Measurements from ENCODE around the gene ATG9A.
A peak's percentile ranks its signal among the peaks of the same experiment; 100 is the strongest.

ATG9A gene

GRCh38 chr2:219252570-219252899 lies 23.1 kb upstream of the ATG9A start:
- no peak for DNase-seq (ENCODE audit: low read depth in 2 of 2)

- no peak for DNase-seq (ENCODE audit: low read depth in 2 of 2)
Measured at GRCh38 chr2:219252084-219252483, 22.6 kb upstream of the ATG9A start.

- DNase-seq (ENCODE audit: low read depth in 2 of 2) = no peak
Measured at GRCh38 chr2:219251656-219252055, 22.2 kb upstream of the ATG9A start.

GRCh38 chr2:219250049-219250781 lies 20.8 kb upstream of the ATG9A start:
- no peak for DNase-seq (ENCODE audit: low read depth in 2 of 2)

GRCh38 chr2:219249203-219249980 lies 20.0 kb upstream of the ATG9A start:
- DNase-seq (ENCODE audit: low read depth in 2 of 2) = no peak

GRCh38 chr2:219248845-219249202 lies 19.4 kb upstream of the ATG9A start:
- DNase-seq (ENCODE audit: low read depth in 2 of 2) = no peak

GRCh38 chr2:219247678-219248642 lies 18.5 kb upstream of the ATG9A start:
- DNase-seq (ENCODE audit: low read depth in 2 of 2) = no peak

GRCh38 chr2:219246559-219246958 lies 17.1 kb upstream of the ATG9A start:
- no peak for DNase-seq (ENCODE audit: low read depth in 2 of 2)

- DNase-seq (ENCODE audit: low read depth in 2 of 2) = no peak
Measured at GRCh38 chr2:219245899-219246230, 16.4 kb upstream of the ATG9A start.

- peak; percentile 81 to 83 for DNase-seq (ENCODE audit: low read depth in 2 of 2)
Measured at GRCh38 chr2:219245148-219245898, 15.9 kb upstream of the ATG9A start, which contains the start of the genes GLB1L and STK16. Gene GLB1L (minus strand): TSS chr2:219245444. CDS start chr2:219243573, 1,871 bp downstream. Gene STK16 (plus strand): TSS chr2:219245479. CDS start chr2:219246000, 521 bp downstream.

GRCh38 chr2:219244789-219245147 lies 15.3 kb upstream of the ATG9A start:
- DNase-seq (ENCODE audit: low read depth in 2 of 2) = no peak

GRCh38 chr2:219243291-219243761 lies 13.9 kb upstream of the ATG9A start:
- DNase-seq (ENCODE audit: low read depth in 2 of 2) = no peak

GRCh38 chr2:219234331-219234730 lies 4.9 kb upstream of the ATG9A start:
- no peak for DNase-seq (ENCODE audit: low read depth in 2 of 2)

- no peak for DNase-seq (ENCODE audit: low read depth in 2 of 2)
Measured at GRCh38 chr2:219230059-219230540, 664 bp upstream of the ATG9A start.

GRCh38 chr2:219228911-219229304 lies 528 bp downstream of the ATG9A start:
- no peak for DNase-seq (ENCODE audit: low read depth in 2 of 2)

- DNase-seq (ENCODE audit: low read depth in 2 of 2) = no peak
Measured at GRCh38 chr2:219228041-219228910, 1.2 kb downstream of the ATG9A start.

- DNase-seq (ENCODE audit: low read depth in 2 of 2) = no peak
Measured at GRCh38 chr2:219225350-219225749, 4.1 kb downstream of the ATG9A start.

GRCh38 chr2:219223831-219224610 lies 5.4 kb downstream of the ATG9A start:
- no peak for DNase-seq (ENCODE audit: low read depth in 2 of 2)

GRCh38 chr2:219221957-219222518 lies 7.4 kb downstream of the ATG9A start:
- DNase-seq (ENCODE audit: low read depth in 2 of 2) = no peak

Data from stimulated activated CD8-positive, alpha-beta memory T cell treated with anti-CD3 and anti-CD28 coated beads, Interleukin-7, amount 100 ng/mL, for 1 hour (primary cell).